Endothelial cell (in vitro differentiated cells): Measurements from ENCODE around the gene MORN3. TPM values are rescaled to one million over a fixed set of nuclear protein-coding genes. Genes with fewer than 3 reads are reported as not detected.

Experiments used
- DNase-seq: peaks from one replicate; pipeline ENCODE4 v3.0.0; 2021; ENCODE audit warnings: low spot score
- H3K27ac Mint-ChIP-seq: one replicate; pipeline ENCODE4 v1.8.0; 2021; ENCODE audit warnings: mixed read lengths, inconsistent platforms; ENCODE audit not compliant: unreplicated experiment
- H3K27me3 Mint-ChIP-seq: one replicate; pipeline ENCODE4 v1.8.0; 2021; ENCODE audit warnings: mild to moderate bottlenecking, moderate library complexity, mixed read lengths, inconsistent platforms; ENCODE audit not compliant: unreplicated experiment
- H3K36me3 Mint-ChIP-seq: one replicate; pipeline ENCODE4 v1.8.0; 2021; ENCODE audit warnings: mild to moderate bottlenecking, low read depth, mixed read lengths, inconsistent platforms; ENCODE audit not compliant: unreplicated experiment
- H3K4me1 Mint-ChIP-seq: one replicate; pipeline ENCODE4 v1.8.0; 2021; ENCODE audit warnings: mild to moderate bottlenecking, mixed read lengths, inconsistent platforms; ENCODE audit not compliant: unreplicated experiment
- H3K4me3 Mint-ChIP-seq: one replicate; pipeline ENCODE4 v1.8.0; 2021; ENCODE audit warnings: mild to moderate bottlenecking, mixed read lengths, inconsistent platforms; ENCODE audit not compliant: unreplicated experiment
- H3K9me3 Mint-ChIP-seq: one replicate; pipeline ENCODE4 v1.8.0; 2021; ENCODE audit warnings: mixed read lengths, inconsistent platforms; ENCODE audit not compliant: unreplicated experiment
- total RNA-seq: library from RNA; stranded (reverse); fragmentation: NEBNext Ultra II Directional; extraction: Animal tissue kit (Norgen Biotek cat#: 25700); gene quantifications from one replicate; pipeline ENCODE4 v1.2.1, GENCODE V29; 2021; ENCODE audit not compliant: unreplicated experiment
- TF ChIP-seq, protein P1 (sequence below): fragments of 200-600 bp; sonication (generic); IDR thresholded peaks from one replicate; pipeline ENCODE4 v1.5.0; 2021; ENCODE audit warnings: antibody characterized with exemption; ENCODE audit not compliant: unreplicated experiment

The MORN3 gene
- total RNA-seq, 1 donor from 2014 or later: 1.2 TPM

- H3K27ac Mint-ChIP-seq: peak overlapping the region; percentile 62
- DNase-seq: no peak
- TF ChIP-seq, protein P1, sequence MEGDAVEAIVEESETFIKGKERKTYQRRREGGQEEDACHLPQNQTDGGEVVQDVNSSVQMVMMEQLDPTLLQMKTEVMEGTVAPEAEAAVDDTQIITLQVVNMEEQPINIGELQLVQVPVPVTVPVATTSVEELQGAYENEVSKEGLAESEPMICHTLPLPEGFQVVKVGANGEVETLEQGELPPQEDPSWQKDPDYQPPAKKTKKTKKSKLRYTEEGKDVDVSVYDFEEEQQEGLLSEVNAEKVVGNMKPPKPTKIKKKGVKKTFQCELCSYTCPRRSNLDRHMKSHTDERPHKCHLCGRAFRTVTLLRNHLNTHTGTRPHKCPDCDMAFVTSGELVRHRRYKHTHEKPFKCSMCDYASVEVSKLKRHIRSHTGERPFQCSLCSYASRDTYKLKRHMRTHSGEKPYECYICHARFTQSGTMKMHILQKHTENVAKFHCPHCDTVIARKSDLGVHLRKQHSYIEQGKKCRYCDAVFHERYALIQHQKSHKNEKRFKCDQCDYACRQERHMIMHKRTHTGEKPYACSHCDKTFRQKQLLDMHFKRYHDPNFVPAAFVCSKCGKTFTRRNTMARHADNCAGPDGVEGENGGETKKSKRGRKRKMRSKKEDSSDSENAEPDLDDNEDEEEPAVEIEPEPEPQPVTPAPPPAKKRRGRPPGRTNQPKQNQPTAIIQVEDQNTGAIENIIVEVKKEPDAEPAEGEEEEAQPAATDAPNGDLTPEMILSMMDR: no peak
- no peak overlapping the region for H3K4me3 Mint-ChIP-seq
- peaks cover 15% of the 10 kb centered on the region for H3K4me1 Mint-ChIP-seq
- H3K27me3 Mint-ChIP-seq: peaks cover 6% of the 10 kb centered on the region
- H3K9me3 Mint-ChIP-seq: no peaks in the 10 kb centered on the region
- no peaks in the 10 kb centered on the region for H3K36me3 Mint-ChIP-seq
These were observed 49.0 kb downstream of the MORN3 start for GRCh38 chr12:121620333-121620891.

- Mint-ChIP-seq H3K4me3 (no peak overlapping the region), H3K27me3 (peaks cover 6% of the 10 kb centered on the region), H3K4me1 (peaks cover 9% of the 10 kb centered on the region), H3K27ac (no peak overlapping the region), H3K9me3 (no peaks in the 10 kb centered on the region), H3K36me3 (no peaks in the 10 kb centered on the region)
- DNase-seq: no peak
- TF ChIP-seq, protein P1: no peak
These were observed 50.7 kb downstream of the MORN3 start for GRCh38 chr12:121618659-121619233.

GRCh38 chr12:121614872-121615467, 54.5 kb downstream of the MORN3 start:
- Mint-ChIP-seq H3K27ac (no peak overlapping the region), H3K9me3 (no peaks in the 10 kb centered on the region), H3K4me1 (peaks cover 3% of the 10 kb centered on the region), H3K4me3 (no peak overlapping the region), H3K36me3 (no peaks in the 10 kb centered on the region), H3K27me3 (peaks cover 4% of the 10 kb centered on the region)
- no peak for DNase-seq
- TF ChIP-seq, protein P1: no peak

DNA sequence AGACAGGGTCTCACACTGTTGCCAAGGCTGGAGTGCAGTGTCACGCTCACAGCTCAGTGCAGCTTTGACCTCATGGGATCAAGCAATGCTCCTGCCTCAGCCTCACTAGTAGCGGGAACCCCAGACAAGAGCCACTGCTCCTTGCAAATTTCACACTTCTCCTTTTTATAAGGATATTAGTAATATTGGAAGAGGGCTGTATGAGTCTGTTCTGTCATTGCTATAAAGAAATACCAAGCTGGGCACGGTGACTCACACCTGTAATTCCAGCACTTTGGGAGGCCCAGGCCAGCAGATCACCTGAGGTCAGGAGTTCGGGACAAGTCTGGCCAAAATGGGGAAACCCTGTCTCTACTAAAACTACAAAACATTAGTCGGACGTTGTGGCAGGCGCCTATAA, 56.0 kb downstream of the MORN3 start:
- H3K4me1 Mint-ChIP-seq: no peaks in the 10 kb centered on the region
- H3K4me3 Mint-ChIP-seq: no peak overlapping the region
- H3K27me3 Mint-ChIP-seq: peaks cover 4% of the 10 kb centered on the region
- no peak overlapping the region for H3K27ac Mint-ChIP-seq
- TF ChIP-seq, protein P1: no peak
- no peaks in the 10 kb centered on the region for H3K36me3 Mint-ChIP-seq
- no peaks in the 10 kb centered on the region for H3K9me3 Mint-ChIP-seq
- DNase-seq: no peak

DNA sequence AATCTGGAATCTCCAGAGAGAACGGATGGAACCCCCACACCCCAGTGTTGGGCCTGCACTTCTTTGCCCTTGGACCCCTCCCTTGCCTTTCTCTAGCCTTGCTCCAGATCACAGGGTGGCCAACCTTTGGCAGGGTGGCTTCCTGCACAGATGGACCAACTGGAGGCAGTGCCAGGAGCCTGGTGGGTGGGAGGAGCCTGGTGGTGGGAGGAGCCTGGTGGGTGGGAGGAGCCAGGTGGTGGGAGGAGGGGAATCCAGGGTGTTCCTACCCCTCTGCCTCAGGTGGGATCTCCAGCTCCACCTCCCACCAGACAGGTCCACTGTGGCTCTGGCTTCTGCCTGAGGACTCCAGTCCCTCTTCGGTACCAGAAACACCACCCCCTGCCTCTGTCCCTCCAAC, 58.1 kb downstream of the MORN3 start:
- Mint-ChIP-seq H3K27me3 (peaks cover 4% of the 10 kb centered on the region), H3K9me3 (no peaks in the 10 kb centered on the region), H3K36me3 (no peaks in the 10 kb centered on the region), H3K27ac (no peak overlapping the region), H3K4me1 (no peaks in the 10 kb centered on the region), H3K4me3 (no peak overlapping the region)
- TF ChIP-seq, protein P1: no peak
- DNase-seq: no peak
